ENCODE results near the gene PNPLA1.

The PNPLA1 gene

GRCh38 chr6:36318690-36319435 lies 49.0 kb downstream of the PNPLA1 start:
- DNase-seq: no peak

- no peak for DNase-seq
Measured at GRCh38 chr6:36319436-36319762, 49.5 kb downstream of the PNPLA1 start.

GRCh38 chr6:36319821-36320220 lies 50.0 kb downstream of the PNPLA1 start:
- DNase-seq: no peak

GRCh38 chr6:36320475-36320874 lies 50.6 kb downstream of the PNPLA1 start:
- no peak for DNase-seq

GRCh38 chr6:36322591-36322990 lies 52.7 kb downstream of the PNPLA1 start:
- no peak for DNase-seq

GRCh38 chr6:36323062-36323461 lies 53.2 kb downstream of the PNPLA1 start:
- no peak for DNase-seq

- DNase-seq: no peak
Measured at GRCh38 chr6:36324191-36324590, 54.3 kb downstream of the PNPLA1 start.

GRCh38 chr6:36324715-36325114 lies 54.9 kb downstream of the PNPLA1 start:
- no peak for DNase-seq

- no peak for DNase-seq
Measured at GRCh38 chr6:36326356-36326995, 56.6 kb downstream of the PNPLA1 start.

- DNase-seq: no peak
Measured at GRCh38 chr6:36327226-36327918, 57.5 kb downstream of the PNPLA1 start.

GRCh38 chr6:36327919-36328236 lies 58.0 kb downstream of the PNPLA1 start:
- no peak for DNase-seq

GRCh38 chr6:36328600-36328999 lies 58.7 kb downstream of the PNPLA1 start:
- DNase-seq: no peak

GRCh38 chr6:36329798-36330291 lies 60.0 kb downstream of the PNPLA1 start:
- no peak for DNase-seq

- no peak for DNase-seq
Measured at GRCh38 chr6:36330366-36330765, 60.5 kb downstream of the PNPLA1 start.

- DNase-seq: no peak
Measured at GRCh38 chr6:36331381-36331780, 61.5 kb downstream of the PNPLA1 start.

GRCh38 chr6:36333171-36333895 lies 63.5 kb downstream of the PNPLA1 start:
- no peak for DNase-seq

GRCh38 chr6:36333931-36334725 lies 64.3 kb downstream of the PNPLA1 start:
- no peak for DNase-seq

GRCh38 chr6:36334832-36335459 lies 65.1 kb downstream of the PNPLA1 start:
- DNase-seq: no peak

GRCh38 chr6:36335465-36336207 lies 65.8 kb downstream of the PNPLA1 start:
- no peak for DNase-seq

- DNase-seq: no peak
Measured at GRCh38 chr6:36336208-36336710, 66.4 kb downstream of the PNPLA1 start.

GRCh38 chr6:36336779-36337241 lies 67.0 kb downstream of the PNPLA1 start, which contains the start of gene BNIP5:
Gene BNIP5 (minus strand): TSS chr6:36336888. CDS start chr6:36330690, 6,198 bp downstream.
- no peak for DNase-seq
